ENCODE measurements around the gene BARX1.

Gene BARX1

GRCh38 chr9:93909242-93909616, 45.9 kb downstream of the BARX1 start:
- H3K4me3 ChIP-seq (ENCODE audit: low read depth, low read length): no peak overlapping the region
- no peaks in the 10 kb centered on the region for H3K4me1 ChIP-seq (ENCODE audit: control insufficient read depth, insufficient read depth, low read length)
- no peaks in the 10 kb centered on the region for H3K36me3 ChIP-seq (ENCODE audit: control insufficient read depth, insufficient read depth, low read length)
- H3K9me3 ChIP-seq (ENCODE audit: control insufficient read depth, insufficient read depth, low read length): no peaks in the 10 kb centered on the region
- H3K27me3 ChIP-seq (ENCODE audit: control insufficient read depth, insufficient read depth, low read length): no peaks in the 10 kb centered on the region
- no peak overlapping the region for H3K9ac ChIP-seq (ENCODE audit: low read depth, low read length)

GRCh38 chr9:93908591-93909241, 46.4 kb downstream of the BARX1 start:
- Histone ChIP-seq H3K4me3 (ENCODE audit: low read depth, low read length) (no peak overlapping the region), H3K27me3 (ENCODE audit: control insufficient read depth, insufficient read depth, low read length) (no peaks in the 10 kb centered on the region), H3K4me1 (ENCODE audit: control insufficient read depth, insufficient read depth, low read length) (no peaks in the 10 kb centered on the region), H3K9ac (ENCODE audit: low read depth, low read length) (no peak overlapping the region), H3K36me3 (ENCODE audit: control insufficient read depth, insufficient read depth, low read length) (no peaks in the 10 kb centered on the region), H3K9me3 (ENCODE audit: control insufficient read depth, insufficient read depth, low read length) (no peaks in the 10 kb centered on the region)

DNA sequence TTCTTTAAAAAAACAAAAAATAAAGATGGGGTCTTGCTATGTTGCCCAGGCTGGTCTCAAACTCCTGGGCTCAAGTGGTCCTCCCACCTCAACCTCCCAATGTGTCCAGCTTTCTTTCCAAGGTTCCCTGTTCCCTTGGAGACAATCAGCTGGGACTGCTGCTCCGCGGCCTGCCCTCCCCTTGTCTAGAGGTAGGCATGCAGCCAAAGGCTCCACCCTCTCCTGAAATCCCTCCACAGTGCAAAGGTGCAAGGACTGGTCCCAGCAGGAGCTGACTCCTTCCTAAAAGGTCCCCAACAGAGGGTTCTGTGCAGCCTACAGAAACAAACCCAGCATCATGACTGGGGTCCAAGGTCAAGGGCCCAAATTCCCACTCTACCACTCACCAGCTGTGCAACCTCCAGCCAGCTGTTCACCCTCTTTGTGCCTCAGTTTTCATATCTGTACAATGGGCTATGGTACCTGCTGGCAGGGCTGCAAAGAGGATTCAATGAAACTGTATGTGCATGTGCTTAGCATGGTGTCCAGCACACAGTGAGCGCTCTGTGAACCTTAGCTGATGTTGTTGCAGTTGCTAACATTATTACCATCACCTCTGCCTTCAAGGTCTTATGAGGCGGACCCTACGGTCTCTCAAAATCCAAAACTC, 47.5 kb downstream of the BARX1 start:
- Histone ChIP-seq H3K4me3 (ENCODE audit: low read depth, low read length) (no peak overlapping the region), H3K4me1 (ENCODE audit: control insufficient read depth, insufficient read depth, low read length) (no peaks in the 10 kb centered on the region), H3K9me3 (ENCODE audit: control insufficient read depth, insufficient read depth, low read length) (no peaks in the 10 kb centered on the region), H3K36me3 (ENCODE audit: control insufficient read depth, insufficient read depth, low read length) (no peaks in the 10 kb centered on the region), H3K27me3 (ENCODE audit: control insufficient read depth, insufficient read depth, low read length) (no peaks in the 10 kb centered on the region), H3K9ac (ENCODE audit: low read depth, low read length) (no peak overlapping the region)

DNA sequence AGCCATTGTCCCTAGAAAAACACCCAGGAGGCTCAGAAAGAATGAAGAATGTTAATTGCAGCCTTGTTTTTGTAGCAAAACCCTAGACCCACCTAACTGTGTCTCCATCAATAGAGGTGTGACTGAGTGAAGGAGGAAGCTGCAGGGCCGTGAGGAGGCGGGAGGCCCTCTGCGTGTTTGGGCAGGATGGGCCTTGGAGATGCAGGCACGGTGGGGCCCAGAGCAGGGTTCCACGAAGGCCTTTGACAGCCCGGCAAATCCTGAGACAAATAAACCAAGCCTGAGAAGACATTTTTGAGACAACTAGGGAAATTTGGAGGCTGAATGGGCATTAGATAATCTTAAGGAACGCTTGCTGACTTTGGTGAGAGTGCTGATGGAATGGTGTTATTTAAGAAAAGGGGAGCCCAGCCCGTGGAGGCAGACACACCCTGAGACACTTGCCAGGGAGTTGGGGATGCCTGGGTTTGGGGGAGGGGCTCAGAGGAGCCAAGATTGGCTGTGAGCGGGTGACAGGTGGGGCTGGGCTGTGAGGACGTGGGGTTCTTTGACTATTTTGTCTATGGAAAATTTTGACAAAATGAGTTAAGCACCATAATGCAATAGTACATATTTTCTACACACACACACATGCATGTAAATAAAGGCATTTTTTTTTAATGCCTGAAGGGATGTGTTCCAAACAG, 48.8 kb downstream of the BARX1 start:
- H3K4me3 ChIP-seq (ENCODE audit: low read depth, low read length): no peak overlapping the region
- no peak overlapping the region for H3K9ac ChIP-seq (ENCODE audit: low read depth, low read length)
- no peaks in the 10 kb centered on the region for H3K9me3 ChIP-seq (ENCODE audit: control insufficient read depth, insufficient read depth, low read length)
- no peaks in the 10 kb centered on the region for H3K27me3 ChIP-seq (ENCODE audit: control insufficient read depth, insufficient read depth, low read length)
- H3K4me1 ChIP-seq (ENCODE audit: control insufficient read depth, insufficient read depth, low read length): no peaks in the 10 kb centered on the region
- no peaks in the 10 kb centered on the region for H3K36me3 ChIP-seq (ENCODE audit: control insufficient read depth, insufficient read depth, low read length)

- no peak overlapping the region for H3K9ac ChIP-seq (ENCODE audit: low read depth, low read length)
- H3K4me1 ChIP-seq (ENCODE audit: control insufficient read depth, insufficient read depth, low read length): no peaks in the 10 kb centered on the region
- no peak overlapping the region for H3K4me3 ChIP-seq (ENCODE audit: low read depth, low read length)
- no peaks in the 10 kb centered on the region for H3K36me3 ChIP-seq (ENCODE audit: control insufficient read depth, insufficient read depth, low read length)
- H3K9me3 ChIP-seq (ENCODE audit: control insufficient read depth, insufficient read depth, low read length): no peaks in the 10 kb centered on the region
- no peaks in the 10 kb centered on the region for H3K27me3 ChIP-seq (ENCODE audit: control insufficient read depth, insufficient read depth, low read length)
Measured at GRCh38 chr9:93905473-93906133, 49.6 kb downstream of the BARX1 start.

DNA sequence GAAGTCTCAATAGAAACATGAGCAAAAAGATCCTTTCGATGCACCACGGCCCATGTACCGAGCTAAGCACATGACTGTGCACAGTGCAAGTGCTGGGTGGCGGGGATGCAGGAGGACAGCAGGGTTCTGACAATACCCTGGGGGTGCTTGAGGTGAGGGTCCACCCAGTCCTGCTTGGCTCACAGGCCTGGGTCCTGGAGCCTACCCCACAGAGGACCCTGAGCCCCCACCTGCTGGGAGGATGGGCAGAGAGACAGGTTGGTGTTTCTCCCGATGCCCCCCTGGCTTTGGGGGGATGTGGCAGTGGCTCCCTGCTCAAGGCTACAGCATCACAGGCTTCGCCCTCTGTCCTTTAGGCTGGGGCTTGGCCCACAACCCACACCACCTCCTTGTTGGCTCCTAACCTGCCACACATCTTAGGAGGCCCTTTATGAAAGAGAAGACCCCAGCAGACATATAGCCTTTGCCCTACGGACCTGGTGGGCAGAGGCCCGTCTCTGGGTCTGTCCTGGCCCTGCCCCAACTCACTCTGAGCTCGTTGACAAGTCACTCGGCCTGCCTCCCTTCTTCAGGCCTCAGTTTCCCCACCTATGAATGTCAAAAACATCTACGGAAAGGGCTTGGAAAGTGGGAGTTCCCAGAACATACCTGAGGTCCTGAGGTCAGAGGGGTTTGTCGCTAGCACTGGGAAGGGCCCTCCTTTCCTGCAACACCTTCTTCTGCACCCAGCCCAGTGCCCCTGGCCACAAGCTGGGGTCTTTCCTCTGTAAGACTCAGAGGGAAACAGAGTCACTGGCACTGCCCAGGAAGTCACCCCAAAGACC, 50.3 kb downstream of the BARX1 start:
- Histone ChIP-seq H3K4me1 (ENCODE audit: control insufficient read depth, insufficient read depth, low read length) (no peaks in the 10 kb centered on the region), H3K9ac (ENCODE audit: low read depth, low read length) (no peak overlapping the region), H3K27me3 (ENCODE audit: control insufficient read depth, insufficient read depth, low read length) (no peaks in the 10 kb centered on the region), H3K36me3 (ENCODE audit: control insufficient read depth, insufficient read depth, low read length) (no peaks in the 10 kb centered on the region), H3K4me3 (ENCODE audit: low read depth, low read length) (no peak overlapping the region), H3K9me3 (ENCODE audit: control insufficient read depth, insufficient read depth, low read length) (no peaks in the 10 kb centered on the region)

- Histone ChIP-seq H3K9me3 (ENCODE audit: control insufficient read depth, insufficient read depth, low read length) (no peaks in the 10 kb centered on the region), H3K27me3 (ENCODE audit: control insufficient read depth, insufficient read depth, low read length) (no peaks in the 10 kb centered on the region), H3K9ac (ENCODE audit: low read depth, low read length) (no peak overlapping the region), H3K36me3 (ENCODE audit: control insufficient read depth, insufficient read depth, low read length) (no peaks in the 10 kb centered on the region), H3K4me3 (ENCODE audit: low read depth, low read length) (no peak overlapping the region), H3K4me1 (ENCODE audit: control insufficient read depth, insufficient read depth, low read length) (no peaks in the 10 kb centered on the region)
Measured at GRCh38 chr9:93903886-93904648, 51.1 kb downstream of the BARX1 start.

DNA sequence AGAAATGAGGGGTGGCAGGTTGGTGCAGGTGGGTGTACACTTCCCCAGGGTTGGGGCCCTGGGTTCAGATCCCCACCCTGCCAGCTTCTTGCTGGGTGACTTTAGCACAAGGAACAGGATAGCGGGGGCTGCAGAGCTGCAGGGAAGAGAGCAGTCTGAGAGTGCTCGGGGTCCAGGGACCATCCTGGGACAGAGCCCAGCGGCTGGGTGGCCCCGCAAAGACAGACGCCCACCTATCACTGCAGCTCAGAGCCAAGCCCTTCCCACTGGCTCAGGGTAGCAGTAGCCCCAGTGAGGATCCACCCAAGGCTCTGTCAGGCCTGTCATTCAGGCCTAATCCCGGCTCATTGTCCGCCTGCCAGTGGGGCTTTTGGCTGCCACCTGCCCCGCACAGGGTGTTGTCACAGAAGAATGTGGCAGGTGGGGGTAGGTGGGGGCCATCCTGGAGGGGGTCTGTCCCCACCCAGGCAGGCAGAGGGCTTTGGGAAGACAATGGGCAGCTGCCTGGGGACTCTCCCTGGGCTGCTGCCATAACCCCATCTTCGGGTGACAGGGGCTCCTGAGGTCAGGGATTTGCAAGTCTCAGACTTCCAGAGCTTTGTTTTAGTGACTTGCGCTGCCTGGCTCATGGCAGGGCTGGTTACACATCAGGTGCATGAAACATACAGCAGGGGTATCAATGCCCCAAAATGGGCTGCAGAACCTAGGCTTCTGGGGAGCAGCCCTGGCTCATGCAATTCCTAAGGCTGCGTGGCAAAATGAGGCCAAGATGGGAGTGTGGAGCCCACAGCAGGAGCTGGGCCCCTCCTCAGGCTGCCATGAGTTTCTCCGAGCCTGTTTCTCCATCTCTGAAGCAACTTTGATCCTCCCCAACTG, 52.1 kb downstream of the BARX1 start:
- H3K4me3 ChIP-seq (ENCODE audit: low read depth, low read length): no peak overlapping the region

DNA sequence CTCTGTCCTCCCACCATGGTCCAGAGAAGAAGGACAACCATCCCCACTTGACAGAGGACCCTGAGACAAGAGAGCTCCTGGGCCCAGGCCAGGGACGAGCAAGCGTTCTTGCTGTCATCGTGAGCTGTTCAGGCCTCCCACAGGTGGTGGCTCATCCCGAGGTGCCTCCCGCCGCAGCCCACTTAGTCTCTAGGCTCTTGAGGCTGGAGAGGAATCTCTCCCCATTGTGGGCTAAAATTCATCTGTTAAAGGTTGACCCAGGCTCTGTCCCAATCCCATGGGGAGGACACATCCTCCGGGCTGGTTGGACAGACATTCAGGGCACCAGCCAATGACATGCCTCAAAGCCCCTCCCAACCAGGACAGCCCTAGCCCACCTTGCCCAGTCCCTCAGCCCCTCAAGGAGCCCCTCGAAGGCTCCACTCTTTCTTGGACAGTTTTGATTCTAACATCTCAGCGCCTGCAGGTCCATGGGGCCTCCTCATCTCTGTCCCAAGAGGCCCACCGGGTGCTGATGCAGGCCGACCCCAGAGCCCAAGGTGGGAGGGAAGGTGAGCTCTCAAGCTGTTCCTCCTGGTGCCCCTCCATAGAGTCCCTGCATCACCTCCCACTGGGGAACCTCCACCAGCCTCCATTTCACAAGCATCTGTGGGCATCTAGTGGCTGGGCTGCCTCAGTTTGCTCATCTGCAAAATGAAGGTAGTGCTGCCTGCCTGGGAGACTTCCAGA, 52.9 kb downstream of the BARX1 start:
- Histone ChIP-seq H3K4me3 (ENCODE audit: low read depth, low read length) (no peak overlapping the region), H3K36me3 (ENCODE audit: control insufficient read depth, insufficient read depth, low read length) (no peaks in the 10 kb centered on the region), H3K4me1 (ENCODE audit: control insufficient read depth, insufficient read depth, low read length) (no peaks in the 10 kb centered on the region), H3K27me3 (ENCODE audit: control insufficient read depth, insufficient read depth, low read length) (no peaks in the 10 kb centered on the region), H3K9ac (ENCODE audit: low read depth, low read length) (no peak overlapping the region), H3K9me3 (ENCODE audit: control insufficient read depth, insufficient read depth, low read length) (no peaks in the 10 kb centered on the region)

More for the DNA sequence above, 52.1 kb downstream of the BARX1 start:
- Histone ChIP-seq H3K9ac (ENCODE audit: low read depth, low read length) (no peak overlapping the region), H3K27me3 (ENCODE audit: control insufficient read depth, insufficient read depth, low read length) (no peaks in the 10 kb centered on the region), H3K9me3 (ENCODE audit: control insufficient read depth, insufficient read depth, low read length) (no peaks in the 10 kb centered on the region), H3K4me1 (ENCODE audit: control insufficient read depth, insufficient read depth, low read length) (no peaks in the 10 kb centered on the region), H3K36me3 (ENCODE audit: control insufficient read depth, insufficient read depth, low read length) (no peaks in the 10 kb centered on the region)
